HG02678 (cell line): Measurements from ENCODE around the gene PPFIBP2.
A peak's percentile ranks its signal among the peaks of the same experiment; 100 is the strongest.

ENCODE experiments used
- ATAC-seq: cut with Tn5 transposase; IDR thresholded peaks from one replicate; pipeline ENCODE4 v1.9.1; 2021; ENCODE audit warnings: mild to moderate bottlenecking, moderate library complexity; ENCODE audit not compliant: unreplicated experiment

PPFIBP2 gene

DNA sequence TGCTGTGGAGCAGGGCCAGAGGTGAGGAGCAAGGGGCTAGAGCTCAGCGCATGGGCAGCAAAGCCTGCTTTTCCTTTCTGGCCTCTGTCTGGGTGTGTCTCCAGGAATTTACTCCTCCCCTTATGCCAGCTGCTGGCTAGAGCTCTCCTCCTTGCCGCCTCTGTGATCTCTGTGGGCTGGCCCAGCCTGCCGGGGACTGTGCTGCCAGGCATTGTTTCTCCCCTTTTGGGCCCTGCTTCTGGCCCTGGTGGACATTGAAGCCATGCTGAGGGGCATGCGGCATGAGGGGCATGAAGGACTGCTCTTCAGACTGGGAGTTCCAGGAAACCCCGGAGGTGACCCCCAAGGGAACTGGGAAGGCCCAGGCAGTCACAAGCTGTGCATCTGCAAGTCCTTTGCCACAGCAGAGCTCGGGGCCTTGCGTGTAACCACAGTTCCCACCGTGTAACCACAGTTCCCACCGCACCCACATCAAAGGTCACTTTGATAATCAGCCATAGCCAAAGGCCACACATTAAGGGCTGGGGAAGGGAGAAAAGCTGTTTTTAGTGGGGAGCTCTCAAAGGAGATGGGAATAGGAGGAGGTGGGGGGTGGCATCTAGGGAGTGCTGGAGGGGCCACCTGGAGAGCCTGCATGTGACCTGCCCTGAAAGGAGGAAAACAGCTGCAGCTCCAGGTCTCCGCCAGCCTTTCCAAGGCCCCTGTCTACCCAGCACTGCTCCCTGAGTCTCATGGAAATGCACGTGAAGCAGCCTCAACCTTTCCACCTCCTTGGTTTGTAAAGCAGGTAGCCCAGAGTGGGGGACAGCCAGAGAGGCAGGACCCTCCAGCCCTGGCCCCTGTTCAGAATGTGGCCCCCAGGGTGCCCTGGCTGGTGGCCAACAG lies 62.3 kb downstream of the PPFIBP2 start:
- no peak for ATAC-seq

- no peak for ATAC-seq
These were observed 63.0 kb downstream of the PPFIBP2 start for GRCh38 chr11:7576726-7577290.

DNA sequence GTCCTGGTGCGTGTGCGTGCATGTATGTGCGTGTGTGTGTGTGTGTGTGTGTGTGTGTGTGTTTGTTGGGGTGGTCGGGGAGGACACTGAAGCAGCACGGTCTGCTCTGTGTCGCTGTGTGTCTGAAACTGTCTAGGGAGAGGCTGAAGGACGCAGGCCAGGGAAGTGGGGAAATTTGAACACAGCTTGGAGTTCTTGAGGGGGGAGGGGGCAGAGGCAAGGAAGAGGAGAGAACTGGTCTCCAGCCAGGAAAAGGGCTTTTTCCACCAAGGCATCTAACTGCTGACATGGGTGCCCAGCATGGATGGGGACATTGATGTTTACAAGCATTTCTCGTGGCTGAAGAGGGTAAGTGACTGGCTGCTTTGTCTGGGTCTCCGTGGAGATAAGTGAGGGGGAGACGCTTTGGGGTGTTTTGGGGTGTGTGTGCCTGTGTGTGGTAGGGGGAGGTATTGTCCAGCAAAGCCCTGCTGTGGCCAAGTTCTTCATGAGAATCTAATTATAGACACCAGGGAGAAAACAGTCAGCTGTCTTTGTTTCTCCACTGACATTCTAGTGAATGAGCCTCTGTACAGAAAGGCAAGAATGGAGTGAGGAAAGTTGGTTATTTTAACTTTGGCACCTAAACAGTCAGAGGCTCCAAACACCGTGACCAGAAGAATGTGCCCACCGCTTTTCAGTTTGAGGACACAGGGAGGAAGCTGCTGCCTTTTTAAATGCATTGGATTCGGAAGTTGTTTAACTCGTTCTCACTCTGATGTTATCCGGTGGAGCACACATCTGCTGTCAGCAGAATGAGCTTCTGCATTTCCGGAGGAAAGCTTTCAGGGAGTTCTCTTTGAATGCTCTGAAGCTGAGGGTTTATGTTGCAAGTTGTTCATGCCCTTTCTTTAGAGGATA lies 63.7 kb downstream of the PPFIBP2 start:
- ATAC-seq = peak; percentile 45

DNA sequence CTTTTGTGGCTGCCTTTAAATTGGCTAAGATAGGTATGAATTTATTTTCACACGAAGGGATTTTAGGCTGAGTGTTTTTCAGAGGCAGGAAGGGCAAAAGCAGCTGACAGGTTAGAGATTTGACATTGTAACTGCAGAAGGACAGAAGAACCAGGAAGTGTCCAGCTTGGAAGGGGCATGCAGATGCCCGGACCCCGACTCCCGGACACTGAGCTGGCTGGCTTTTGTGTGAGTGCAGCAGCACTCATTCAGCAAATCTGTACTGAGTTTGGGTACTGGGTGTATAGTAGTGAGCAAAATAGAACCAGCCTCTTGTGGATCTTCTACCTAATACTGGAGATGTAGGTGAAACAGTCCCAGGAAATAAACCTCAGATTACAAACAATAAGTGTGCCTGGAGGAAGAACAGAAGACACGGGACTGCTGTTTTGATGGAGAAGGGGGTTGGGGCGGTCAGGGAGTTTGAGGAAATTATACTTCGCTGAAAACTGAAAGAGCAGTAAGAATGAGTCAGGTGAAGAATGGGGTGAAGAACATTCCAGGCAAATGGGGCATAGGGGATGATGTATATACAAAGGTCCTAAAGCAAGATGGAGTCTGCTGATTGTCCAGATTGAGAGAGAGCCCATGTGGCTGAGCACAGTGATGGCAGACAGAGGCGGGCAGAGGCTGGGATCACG lies 64.6 kb downstream of the PPFIBP2 start:
- no peak for ATAC-seq

- ATAC-seq = no peak
These were observed 65.6 kb downstream of the PPFIBP2 start for GRCh38 chr11:7579361-7579791.

- ATAC-seq = no peak
These were observed 67.3 kb downstream of the PPFIBP2 start for GRCh38 chr11:7581021-7581590.

DNA sequence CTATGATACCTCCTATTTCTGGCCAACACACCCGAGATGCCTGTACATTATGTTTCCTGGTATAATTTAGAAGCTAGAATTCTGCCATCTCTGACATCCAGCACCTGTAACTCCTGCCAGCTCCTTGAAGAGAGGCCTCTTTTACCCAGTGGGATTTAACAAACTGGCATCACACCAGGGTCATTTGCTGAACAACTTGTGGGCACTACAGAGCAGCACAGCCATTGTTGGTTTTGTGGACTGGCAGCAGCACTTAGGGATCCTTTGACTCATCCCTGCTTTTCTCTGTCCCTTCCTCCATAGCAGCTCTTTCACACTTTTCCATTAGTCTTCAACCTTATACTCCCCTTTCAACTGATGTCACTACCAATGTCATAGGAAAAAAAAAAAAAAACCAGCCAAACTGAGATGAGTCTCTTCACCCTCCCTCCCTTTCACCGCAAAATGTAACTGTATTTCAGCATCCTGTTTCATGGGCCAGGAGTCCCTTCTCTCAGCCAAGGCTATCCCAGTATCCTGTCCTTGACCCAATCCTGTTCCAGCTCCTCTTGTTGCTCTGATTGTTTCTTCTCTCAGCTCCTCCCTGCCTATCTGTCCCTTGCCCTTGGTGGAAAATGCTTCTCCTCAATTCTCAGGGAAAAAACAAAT lies 68.7 kb downstream of the PPFIBP2 start:
- no peak for ATAC-seq

DNA sequence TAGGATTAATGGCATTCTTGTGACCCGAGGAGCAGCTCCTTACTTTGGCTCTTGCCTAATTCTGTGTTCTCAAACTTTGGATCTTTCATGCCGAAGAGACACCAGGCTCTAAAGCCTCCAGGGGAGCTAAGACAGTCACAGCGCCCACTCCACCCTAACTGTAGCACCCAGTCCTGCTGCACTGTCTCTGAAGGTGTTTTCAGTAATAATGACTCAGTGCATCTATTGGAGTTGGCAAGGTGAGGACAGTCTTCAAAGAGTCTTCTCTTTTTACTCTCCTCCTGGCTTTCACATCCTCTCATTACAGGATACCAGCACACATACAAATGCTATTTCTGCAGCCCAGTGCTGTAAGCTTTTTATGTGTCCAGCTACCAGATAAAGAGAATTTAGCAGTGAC lies 69.4 kb downstream of the PPFIBP2 start:
- no peak for ATAC-seq

- no peak for ATAC-seq
These were observed 71.1 kb downstream of the PPFIBP2 start for GRCh38 chr11:7584910-7585309.

GRCh38 chr11:7585816-7586215 lies 72.0 kb downstream of the PPFIBP2 start:
- no peak for ATAC-seq

DNA sequence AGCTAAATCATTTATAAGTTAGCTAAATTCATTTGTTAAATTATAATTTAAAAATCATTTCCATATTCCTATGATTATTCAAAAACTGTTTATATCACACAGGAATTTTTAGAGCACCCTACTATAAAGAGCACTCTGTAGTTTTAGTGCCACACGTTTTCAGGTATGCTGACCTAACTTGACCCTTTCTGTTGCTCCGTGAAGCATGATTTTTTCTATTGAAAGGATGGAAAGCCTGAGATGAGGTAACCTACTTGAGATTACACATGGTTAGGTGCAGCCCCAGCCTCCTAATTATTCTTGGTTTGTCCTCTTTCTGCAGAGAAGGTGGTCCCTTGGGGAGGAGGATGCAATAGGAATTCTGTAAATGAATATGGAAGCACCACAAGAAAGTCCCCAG lies 72.6 kb downstream of the PPFIBP2 start:
- ATAC-seq = no peak

DNA sequence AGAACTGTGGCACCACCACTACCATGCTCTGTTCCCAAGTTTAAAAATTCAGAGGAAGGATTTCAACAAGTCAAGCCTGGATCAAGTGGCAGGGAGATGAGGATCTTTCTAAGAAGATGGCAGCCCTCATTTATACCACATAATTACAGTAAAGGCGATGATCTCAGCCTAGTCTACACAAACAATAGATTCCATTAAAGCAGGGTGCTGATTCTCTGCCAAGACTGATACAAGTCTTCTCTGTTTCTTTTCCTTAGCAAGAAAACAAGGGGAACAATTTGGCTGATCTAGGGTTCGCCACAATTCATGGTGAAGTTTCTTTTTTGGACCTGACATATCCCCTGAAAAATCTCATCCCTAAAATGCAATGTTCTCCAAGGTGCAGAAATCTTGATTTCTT lies 73.9 kb downstream of the PPFIBP2 start:
- no peak for ATAC-seq

- no peak for ATAC-seq
These were observed 76.1 kb downstream of the PPFIBP2 start for GRCh38 chr11:7589861-7590260.

DNA sequence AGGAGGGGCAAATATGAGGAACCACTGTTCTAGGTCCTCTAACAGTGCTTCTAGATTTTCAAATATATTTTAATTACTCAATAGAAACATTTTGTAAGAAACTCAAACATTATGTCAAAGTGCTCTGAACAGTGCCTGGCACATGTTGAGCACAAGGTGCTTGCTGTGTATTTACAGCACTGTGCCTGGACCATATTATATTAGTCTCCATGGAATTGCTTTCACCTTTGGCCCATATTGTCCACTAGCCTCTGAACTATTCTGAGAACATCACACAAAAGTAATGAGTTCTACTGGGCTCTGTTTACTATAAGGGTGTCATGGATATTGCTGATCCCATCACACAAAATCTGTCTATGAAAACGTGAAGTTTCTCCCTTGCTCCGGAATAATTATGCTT lies 76.7 kb downstream of the PPFIBP2 start:
- no peak for ATAC-seq

DNA sequence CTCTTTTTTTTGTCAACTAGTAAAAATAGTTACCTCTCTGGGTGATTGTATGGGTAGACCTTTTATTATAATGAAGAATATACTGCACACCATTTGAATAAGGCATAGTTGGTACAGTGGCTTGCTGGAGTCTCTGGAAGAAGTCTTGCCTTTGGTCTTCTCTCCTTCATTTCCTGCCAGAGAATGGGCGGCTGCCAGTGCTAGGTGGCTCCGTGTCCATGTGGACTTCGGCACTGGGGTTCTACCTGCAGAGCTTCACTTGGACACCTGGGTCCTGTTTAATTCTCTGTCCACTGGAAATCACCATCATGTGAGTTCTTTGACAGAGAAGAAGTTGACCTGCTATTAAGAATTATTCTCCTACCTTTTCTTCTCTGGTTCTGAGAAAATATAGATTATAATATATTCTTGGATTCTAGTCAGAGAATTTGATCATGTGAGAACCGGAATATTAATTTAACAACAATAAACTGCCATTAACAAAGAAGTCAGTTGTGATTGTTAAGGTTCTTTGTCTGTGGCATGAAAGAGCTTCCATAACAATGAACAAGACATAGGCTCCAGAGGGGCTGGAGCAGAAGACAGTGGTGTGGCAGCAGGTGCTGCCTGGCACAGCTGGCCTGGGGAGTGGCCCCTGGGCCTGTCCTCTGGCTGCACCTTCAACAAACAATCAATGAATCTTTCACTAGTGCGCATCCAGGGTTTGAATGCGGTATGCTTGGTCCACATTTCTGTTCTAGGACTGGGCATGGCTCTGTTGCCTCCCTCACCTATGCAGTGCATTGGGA lies 77.5 kb downstream of the PPFIBP2 start:
- no peak for ATAC-seq

GRCh38 chr11:7591987-7592386 lies 78.2 kb downstream of the PPFIBP2 start:
- no peak for ATAC-seq

DNA sequence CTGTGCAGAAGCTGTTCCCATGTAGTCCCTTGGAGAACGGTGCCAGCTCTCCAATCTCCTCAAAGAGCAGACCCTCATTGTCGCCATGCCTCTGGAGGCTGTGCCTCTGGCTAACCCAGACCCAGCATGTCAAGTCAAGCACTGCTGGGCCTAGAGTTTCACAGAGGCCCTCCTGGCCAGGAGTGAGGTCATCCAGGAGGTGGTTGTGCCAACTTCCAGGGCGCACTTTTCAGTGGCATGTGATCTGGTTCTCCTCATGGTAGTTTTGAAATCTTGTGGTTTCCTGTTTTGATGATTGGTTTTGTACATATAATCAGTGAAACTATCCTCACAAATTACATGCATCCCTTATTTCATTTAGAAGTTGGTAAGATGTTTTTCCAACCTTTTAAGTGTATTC lies 78.9 kb downstream of the PPFIBP2 start:
- no peak for ATAC-seq

- no peak for ATAC-seq
These were observed 79.7 kb downstream of the PPFIBP2 start for GRCh38 chr11:7593481-7593880.
